ENCODE data around the gene PPM1A.
A peak's percentile ranks its signal among the peaks of the same experiment; 100 is the strongest.
"Not testable (repeated sequence)": the region's sequence is repeated elsewhere in the genome, so short reads cannot be mapped to it uniquely, and the experiment has no call there.

The PPM1A gene

DNA sequence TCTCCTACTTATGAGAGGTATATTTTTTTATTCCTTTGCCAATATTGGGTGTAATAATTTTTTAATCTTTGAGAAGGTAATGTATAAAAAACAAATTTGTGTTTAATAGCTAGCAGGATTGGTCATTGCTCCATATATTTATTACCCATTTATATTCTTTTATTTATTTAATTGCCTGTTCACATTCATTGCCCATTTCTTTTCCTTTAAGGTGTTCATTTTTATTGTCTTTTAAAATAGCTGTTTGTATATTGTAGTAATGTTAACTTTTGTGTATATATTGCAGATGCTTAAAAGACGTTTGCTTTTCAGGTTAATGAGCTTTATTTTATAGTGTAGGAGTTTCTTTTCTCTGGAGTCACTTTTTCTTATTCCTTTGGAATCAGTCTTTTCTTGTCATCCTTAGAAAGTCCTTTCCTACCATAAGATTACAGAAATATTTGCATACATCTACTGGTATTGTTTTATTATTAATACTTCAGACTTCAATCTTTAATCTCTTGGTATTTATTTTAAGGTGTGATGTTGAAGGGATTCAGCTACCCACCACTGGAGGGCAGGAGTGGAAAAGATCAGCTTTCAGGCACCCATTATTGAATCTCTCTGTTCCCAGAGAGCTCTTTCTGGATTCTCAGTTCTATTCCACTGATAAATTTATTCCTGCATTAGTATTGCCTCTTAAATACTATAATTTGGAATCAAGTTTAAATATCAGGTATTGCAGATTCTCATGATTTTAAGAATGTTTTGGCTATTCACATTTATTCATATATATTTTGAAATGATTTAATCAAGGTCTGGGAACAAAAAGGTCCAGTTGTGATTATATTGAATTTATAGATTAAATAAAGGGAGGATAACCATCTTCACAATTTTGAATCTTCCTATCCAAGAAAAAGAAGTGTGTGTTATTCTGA, 17.3 kb downstream of the PPM1A start:
- DNase-seq: no peak

DNA sequence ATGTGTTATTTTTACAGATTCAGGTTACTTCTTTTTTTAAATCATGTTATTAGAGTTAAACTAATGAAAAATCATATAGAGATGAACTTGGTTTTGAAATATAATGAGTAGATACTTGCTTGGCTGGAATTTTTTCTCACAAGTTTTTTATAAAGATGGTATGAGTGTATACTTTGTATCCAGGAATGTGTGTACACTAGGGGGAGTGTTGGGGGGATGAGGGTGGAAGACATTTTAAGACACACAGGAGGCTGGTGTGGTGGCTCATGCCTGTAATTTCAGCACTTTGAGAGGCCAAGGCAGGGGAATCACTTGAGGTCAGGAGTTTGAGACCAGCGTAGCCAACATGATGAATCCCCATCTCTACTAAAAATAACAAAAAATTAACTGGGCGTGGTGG, 23.2 kb downstream of the PPM1A start:
- no peak for DNase-seq

GRCh38 chr14:60273956-60274355, 24.9 kb downstream of the PPM1A start:
- no peak for DNase-seq

DNA sequence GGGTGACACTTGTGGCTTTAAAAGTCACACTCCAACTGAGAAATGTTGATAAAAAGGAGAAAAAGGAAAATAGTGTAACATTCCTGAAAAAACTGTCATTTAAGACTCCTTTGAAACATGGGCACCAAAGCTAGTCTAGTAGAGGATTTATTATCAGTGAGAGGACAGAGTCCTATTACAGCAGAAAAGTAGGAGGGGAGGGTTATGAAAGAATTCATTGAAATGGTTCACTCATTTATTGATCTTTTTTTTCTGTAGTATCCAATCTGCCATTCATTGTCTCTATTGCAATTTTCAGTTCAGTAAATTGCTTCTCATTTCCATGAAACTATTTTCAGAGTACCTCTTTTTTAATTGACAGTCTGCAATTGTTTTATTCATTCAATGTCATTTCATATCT, 25.4 kb downstream of the PPM1A start:
- no peak for DNase-seq

- DNase-seq: no peak
Observed at GRCh38 chr14:60275932-60276331, 26.9 kb downstream of the PPM1A start.

GRCh38 chr14:60276347-60276746, 27.3 kb downstream of the PPM1A start:
- peak; percentile 23 for DNase-seq

GRCh38 chr14:60277605-60278190, 28.7 kb downstream of the PPM1A start:
- DNase-seq: no peak

DNA sequence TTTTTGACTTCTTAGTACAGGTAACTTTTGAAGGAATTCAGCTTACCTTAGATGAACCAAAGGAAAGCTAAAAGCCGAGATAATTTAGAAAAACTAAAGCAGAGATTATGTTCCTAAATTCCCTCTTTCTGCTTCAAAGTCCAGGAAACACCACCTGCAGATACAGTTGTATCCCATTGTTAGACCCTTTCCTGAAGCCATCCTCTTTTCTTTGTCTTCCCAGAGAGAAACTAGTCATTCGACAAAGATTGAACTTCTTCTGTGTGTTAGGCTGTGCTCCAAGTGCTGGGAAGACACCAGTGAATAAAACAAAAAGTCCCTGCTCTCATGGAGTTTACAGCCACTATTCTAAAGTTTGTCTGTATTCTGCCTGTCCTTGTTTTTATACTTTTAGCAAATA, 29.3 kb downstream of the PPM1A start:
- DNase-seq: no peak

- DNase-seq: no peak
Observed at GRCh38 chr14:60287452-60287851, 38.4 kb downstream of the PPM1A start.

- DNase-seq: no peak
Observed at GRCh38 chr14:60288279-60288678, 39.3 kb downstream of the PPM1A start.

GRCh38 chr14:60294411-60295069, 45.5 kb downstream of the PPM1A start:
- peak; percentile 13 for DNase-seq

GRCh38 chr14:60300019-60300418, 51.0 kb downstream of the PPM1A start:
- DNase-seq: no peak

DNA sequence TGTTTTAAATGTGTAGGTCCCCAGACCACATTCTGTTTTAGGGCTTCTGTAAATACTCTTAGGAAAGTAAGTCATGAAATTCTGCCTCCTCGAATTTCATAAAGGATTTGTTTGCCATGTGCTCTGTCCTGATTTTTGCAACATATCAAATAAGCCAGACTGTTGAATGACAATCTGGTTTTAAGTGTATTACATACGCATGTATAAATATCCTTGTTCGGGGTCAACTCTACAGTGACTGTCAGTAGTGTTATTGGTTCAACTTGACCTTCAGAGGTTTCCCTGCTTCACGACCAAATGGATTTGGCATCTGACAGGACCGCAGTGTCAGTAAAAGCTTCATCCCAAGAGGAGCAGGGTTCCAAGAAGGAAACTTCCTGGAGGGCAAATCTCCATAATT, 52.7 kb downstream of the PPM1A start:
- no peak for DNase-seq

GRCh38 chr14:60302663-60303062, 53.6 kb downstream of the PPM1A start:
- DNase-seq: no peak

DNA sequence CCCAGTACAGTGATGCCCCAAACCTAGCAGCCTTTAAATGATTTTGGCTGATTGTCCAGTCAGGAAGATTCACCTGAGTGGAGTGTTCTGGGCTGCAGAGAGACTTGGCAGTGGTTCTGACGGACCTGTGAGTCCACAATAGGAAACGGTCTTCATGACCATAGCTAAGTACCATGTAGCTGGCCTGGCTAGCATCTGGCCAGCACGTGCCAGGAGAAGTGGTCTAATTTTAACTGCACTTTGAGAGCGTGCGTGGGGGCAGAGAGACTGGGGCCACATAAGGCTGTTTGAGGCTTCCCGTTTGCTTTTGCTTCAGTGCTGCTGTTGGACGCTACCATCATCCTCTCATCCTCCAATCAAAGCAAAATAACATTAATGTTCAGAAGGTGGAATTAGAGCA, 54.7 kb downstream of the PPM1A start:
- DNase-seq: no peak

DNA sequence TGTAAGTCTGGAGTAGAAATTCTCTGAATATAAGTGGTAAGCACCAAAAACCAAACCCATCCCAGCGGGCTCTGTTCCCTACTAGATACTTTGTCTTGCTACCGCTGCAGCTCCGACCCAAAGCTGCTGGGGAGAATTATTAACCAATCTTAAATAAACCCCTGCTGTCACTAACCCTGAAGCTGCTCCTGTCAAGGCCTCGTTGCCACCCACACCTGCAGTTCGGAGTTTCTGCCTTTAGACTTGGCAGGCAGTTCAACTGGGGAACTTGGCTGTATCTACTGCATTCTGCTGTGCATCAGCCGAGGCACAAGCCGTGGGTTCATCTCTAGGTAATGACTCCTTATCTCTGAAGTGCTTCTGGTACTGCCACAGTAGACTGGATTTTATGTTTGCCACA, 55.5 kb downstream of the PPM1A start:
- DNase-seq: no peak

DNA sequence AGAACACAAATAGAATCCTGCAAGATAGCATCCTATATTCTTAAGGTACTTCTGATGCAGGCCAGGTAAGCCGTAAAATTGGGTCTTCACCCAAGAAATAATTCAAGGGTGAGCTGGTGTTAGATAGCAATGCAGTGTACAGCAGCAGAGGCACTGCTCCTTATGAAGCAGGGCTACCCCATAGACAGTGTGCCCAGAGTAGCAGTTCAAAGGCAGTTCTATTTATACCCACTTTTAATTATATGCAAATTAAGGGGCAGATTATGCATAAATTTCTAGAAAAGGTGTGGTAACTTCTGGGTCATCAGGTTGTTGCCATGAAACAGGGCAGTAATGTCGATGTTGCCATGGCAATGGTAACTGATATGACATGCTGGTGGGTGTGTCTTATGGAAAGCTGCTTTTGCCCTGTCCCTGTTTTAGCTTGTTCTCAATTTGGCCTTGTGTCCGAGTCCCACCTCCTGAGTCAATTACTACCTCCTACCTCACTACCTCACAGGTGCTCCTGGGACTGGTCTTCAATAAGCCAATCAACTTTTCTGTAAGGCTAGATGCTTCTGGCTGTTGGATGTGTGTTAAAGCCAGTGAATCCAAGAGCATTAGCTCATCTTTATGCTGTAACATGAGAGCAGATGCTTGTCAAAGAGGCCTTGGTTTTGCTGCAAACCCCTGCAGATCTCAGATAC, 61.0 kb downstream of the PPM1A start:
- DNase-seq: no peak

- DNase-seq: peak; percentile 60
Observed at GRCh38 chr14:60311417-60311816, 62.4 kb downstream of the PPM1A start.

DNA sequence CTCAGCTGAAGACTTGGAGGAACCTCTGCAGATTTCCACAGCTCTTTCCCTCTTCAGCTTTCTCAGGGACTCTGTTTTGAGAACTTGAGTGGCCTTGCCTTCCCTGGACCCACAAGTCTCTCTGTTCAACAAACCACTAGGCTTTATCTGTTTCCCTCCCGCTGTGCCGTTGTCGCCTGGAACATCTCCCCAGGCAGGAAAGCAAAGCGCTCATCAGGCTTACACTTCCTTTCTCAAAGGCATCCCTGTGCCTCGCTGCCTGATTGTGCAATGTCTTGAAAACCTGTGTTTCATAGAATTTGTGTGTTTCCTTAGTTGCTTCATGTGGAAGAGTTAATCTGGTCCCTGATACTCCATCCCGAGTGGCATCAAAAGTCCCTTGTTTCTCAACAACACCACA, 64.1 kb downstream of the PPM1A start:
- DNase-seq: no peak

DNA sequence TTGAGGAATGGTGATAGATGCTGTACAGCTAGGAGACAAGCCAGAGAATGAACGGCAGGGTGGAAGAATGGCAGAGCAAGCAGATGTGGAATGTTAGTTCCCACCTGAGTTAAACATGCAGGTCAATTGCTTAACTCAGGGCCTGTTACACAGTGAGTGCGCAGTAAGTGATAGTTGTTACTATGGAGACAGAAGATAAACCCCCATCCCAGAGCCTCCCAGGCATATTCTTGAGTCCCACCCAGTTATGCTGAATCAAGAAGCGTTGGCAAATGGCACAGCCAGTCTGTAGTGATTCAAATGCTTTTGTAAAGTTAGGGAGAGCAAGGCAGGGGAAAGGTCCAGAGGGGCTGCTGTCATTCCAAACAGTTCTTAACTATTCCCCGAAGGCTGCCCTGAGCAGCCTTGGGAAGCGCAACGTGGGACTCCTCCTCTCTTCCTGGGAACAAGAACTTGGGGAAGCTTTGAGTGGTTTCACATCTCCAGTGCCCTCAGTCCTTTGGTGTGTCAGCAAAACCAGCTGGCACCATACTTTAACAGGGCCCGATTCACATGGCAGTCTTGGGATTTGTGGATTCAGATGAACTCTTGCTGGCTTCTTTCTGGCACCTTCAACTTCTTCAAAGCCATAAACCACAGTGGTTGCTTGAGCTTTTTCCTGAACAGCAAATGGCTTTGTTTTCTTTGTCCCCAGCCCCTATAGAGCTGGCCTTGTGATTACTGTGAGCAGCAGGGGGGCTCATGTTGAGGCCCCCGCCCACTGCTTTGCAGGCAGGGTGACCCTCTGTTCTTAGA, 66.4 kb downstream of the PPM1A start:
- no peak for DNase-seq

DNA sequence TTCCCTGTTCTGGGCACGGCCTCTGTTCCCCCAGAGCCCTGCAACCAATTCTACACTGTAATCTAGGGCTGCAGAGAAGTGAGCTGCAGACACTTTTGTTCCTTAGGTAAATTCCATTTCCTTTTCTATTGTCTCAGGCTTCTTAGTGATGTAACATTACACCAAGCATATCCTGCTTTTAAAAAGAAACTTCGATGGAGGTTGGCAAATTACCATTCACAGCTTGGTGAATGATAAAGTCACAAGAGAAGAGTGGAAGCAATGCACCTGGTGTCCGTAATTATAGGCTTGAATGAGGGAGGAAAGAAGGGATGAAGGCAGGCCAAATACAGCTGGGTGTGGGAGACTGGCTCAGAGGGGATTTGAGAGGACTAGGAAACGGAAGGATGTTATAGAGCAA, 68.6 kb downstream of the PPM1A start:
- DNase-seq: no peak

DNA sequence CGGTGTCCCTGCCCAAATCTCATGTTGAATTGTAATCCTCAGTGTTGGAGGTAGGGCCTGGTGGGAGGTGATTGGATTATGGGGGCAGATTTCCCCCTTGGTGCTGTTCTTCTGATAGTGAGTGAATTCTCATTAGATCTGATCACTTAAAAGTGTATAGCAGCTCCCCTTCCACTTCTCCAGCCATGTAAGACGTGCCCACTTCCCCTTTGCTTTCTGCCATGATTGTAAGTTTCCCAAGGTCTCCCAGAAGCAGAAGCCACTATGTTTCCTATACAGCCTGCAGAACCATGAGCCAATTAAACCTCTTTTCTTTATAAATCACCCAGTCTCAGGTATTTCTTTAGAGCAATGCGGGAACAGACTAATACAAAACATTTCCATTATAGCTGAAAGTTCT, 71.8 kb downstream of the PPM1A start:
- DNase-seq: not testable (repeated sequence)

All from fibroblast of skin of scalp (primary cell).